ENCODE measurements around the gene SBNO2. TPM values are rescaled to one million over a fixed set of nuclear protein-coding genes. Genes with fewer than 3 reads are reported as not detected.

SBNO2 gene
- total and polyA plus RNA-seq, 2 experiments from 2014 or later: 6.9 to 35.4 TPM

GRCh38 chr19:1141944-1142343, 32.1 kb downstream of the SBNO2 start (continued):
- TF ChIP-seq, protein P1, sequence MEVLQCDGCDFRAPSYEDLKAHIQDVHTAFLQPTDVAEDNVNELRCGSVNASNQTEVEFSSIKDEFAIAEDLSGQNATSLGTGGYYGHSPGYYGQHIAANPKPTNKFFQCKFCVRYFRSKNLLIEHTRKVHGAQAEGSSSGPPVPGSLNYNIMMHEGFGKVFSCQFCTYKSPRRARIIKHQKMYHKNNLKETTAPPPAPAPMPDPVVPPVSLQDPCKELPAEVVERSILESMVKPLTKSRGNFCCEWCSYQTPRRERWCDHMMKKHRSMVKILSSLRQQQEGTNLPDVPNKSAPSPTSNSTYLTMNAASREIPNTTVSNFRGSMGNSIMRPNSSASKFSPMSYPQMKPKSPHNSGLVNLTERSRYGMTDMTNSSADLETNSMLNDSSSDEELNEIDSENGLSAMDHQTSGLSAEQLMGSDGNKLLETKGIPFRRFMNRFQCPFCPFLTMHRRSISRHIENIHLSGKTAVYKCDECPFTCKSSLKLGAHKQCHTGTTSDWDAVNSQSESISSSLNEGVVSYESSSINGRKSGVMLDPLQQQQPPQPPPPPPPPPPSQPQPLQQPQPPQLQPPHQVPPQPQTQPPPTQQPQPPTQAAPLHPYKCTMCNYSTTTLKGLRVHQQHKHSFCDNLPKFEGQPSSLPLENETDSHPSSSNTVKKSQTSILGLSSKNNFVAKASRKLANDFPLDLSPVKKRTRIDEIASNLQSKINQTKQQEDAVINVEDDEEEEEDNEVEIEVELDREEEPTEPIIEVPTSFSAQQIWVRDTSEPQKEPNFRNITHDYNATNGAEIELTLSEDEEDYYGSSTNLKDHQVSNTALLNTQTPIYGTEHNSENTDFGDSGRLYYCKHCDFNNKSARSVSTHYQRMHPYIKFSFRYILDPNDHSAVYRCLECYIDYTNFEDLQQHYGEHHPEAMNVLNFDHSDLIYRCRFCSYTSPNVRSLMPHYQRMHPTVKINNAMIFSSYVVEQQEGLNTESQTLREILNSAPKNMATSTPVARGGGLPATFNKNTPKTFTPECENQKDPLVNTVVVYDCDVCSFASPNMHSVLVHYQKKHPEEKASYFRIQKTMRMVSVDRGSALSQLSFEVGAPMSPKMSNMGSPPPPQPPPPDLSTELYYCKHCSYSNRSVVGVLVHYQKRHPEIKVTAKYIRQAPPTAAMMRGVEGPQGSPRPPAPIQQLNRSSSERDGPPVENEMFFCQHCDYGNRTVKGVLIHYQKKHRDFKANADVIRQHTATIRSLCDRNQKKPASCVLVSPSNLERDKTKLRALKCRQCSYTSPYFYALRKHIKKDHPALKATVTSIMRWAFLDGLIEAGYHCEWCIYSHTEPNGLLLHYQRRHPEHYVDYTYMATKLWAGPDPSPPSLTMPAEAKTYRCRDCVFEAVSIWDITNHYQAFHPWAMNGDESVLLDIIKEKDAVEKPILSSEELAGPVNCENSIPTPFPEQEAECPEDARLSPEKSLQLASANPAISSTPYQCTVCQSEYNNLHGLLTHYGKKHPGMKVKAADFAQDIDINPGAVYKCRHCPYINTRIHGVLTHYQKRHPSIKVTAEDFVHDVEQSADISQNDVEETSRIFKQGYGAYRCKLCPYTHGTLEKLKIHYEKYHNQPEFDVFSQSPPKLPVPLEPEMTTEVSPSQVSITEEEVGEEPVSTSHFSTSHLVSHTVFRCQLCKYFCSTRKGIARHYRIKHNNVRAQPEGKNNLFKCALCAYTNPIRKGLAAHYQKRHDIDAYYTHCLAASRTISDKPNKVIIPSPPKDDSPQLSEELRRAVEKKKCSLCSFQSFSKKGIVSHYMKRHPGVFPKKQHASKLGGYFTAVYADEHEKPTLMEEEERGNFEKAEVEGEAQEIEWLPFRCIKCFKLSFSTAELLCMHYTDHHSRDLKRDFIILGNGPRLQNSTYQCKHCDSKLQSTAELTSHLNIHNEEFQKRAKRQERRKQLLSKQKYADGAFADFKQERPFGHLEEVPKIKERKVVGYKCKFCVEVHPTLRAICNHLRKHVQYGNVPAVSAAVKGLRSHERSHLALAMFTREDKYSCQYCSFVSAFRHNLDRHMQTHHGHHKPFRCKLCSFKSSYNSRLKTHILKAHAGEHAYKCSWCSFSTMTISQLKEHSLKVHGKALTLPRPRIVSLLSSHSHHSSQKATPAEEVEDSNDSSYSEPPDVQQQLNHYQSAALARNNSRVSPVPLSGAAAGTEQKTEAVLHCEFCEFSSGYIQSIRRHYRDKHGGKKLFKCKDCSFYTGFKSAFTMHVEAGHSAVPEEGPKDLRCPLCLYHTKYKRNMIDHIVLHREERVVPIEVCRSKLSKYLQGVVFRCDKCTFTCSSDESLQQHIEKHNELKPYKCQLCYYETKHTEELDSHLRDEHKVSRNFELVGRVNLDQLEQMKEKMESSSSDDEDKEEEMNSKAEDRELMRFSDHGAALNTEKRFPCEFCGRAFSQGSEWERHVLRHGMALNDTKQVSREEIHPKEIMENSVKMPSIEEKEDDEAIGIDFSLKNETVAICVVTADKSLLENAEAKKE (CRISPR knock-in tag; IDR thresholded peaks at IDR 0.05): no peak
- TF ChIP-seq ZNF331 (CRISPR knock-in tag; IDR thresholded peaks at IDR 0.05; ENCODE audit: low read depth) (no peak), STAT1 (IDR thresholded peaks at IDR 0.05; ENCODE audit: unreplicated experiment) (no peak), CREB1 (CRISPR knock-in tag; IDR thresholded peaks at IDR 0.05; ENCODE audit: low read depth) (no peak), ZNF114 (CRISPR knock-in tag; IDR thresholded peaks at IDR 0.05) (no peak), JUNB (IDR thresholded peaks at IDR 0.05; ENCODE audit: unreplicated experiment) (no peak), NANOG (IDR thresholded peaks at IDR 0.05; ENCODE audit: borderline replicate concordance) (no peak), POLR2AphosphoS5 (IDR thresholded peaks at IDR 0.05; ENCODE audit: low read depth) (no peak)
- TF ChIP-seq, protein P2, sequence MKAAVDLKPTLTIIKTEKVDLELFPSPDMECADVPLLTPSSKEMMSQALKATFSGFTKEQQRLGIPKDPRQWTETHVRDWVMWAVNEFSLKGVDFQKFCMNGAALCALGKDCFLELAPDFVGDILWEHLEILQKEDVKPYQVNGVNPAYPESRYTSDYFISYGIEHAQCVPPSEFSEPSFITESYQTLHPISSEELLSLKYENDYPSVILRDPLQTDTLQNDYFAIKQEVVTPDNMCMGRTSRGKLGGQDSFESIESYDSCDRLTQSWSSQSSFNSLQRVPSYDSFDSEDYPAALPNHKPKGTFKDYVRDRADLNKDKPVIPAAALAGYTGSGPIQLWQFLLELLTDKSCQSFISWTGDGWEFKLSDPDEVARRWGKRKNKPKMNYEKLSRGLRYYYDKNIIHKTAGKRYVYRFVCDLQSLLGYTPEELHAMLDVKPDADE (IDR thresholded peaks at IDR 0.05): no peak

All from GM23338 (cell line).